ENCODE results near the gene MBD3L2B.

GRCh38 chr19:6983448-6983847 is 37.8 kb downstream of the MBD3L2B start:
- TF ChIP-seq CTCF (conservative IDR thresholded peaks at IDR 0.05; ENCODE audit: low read length) (no peak), EZH2phosphoT487 (IDR thresholded peaks at IDR 0.05; ENCODE audit: borderline replicate concordance, low read depth, low read length) (no peak)
